IPS-18c (cell line): ENCODE results near the gene TRIM65.

ENCODE experiments used
- H3K4me3 ChIP-seq: 2 replicates; pipeline ENCODE4 v1.7.0; 2013; ENCODE audit warnings: low read depth, mild to moderate bottlenecking, low read length, moderate library complexity; ENCODE audit not compliant: insufficient read depth
- H3K9me3 ChIP-seq: one replicate; pipeline ENCODE4 v1.6.1; 2013; ENCODE audit warnings: mild to moderate bottlenecking, low read length, moderate library complexity; ENCODE audit not compliant: control insufficient read depth, insufficient read depth

TRIM65 gene

DNA sequence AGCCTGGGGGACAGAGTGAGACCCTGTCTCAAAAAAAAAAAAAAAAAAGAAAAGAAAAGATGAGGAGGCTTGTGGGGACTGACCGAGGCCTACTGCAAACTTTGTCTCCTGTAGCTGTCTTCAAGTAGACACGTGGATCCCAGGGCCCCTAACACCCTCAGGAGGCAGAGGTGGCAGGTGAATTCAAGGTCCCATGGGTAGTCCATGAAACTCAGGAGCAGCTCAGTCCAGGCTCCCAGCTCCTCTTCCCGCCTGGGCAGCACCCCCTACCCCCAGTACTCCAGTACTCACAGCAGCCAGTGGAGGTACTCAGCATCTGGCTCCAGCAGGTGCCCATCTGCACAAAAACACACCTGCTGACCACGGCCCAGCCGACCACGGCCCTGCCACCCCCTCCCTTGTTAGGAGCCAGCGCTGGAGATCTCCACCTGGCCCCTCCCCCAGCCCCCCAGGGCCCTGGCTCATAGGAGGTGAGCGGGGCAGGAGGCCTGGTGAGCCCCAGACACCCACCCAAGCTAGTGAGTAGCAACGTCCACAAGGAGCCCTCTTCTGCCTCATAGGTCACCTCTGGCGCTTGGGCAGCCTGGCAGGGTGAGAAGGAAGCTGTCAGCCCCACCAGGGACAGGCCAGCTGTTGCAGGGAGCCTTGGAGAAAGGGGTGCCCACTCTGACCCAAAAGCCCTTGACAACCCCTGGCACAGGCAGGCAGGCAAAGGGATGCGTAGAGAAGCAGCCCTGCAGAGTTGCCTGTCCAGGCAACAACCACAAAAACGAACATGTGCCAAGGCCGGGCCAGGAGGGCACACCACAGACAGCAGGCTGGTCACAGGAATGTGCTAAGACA lies 4.2 kb upstream of the TRIM65 start:
- peaks cover 3% of the 10 kb centered on the region for H3K9me3 ChIP-seq
- no peak overlapping the region for H3K4me3 ChIP-seq

DNA sequence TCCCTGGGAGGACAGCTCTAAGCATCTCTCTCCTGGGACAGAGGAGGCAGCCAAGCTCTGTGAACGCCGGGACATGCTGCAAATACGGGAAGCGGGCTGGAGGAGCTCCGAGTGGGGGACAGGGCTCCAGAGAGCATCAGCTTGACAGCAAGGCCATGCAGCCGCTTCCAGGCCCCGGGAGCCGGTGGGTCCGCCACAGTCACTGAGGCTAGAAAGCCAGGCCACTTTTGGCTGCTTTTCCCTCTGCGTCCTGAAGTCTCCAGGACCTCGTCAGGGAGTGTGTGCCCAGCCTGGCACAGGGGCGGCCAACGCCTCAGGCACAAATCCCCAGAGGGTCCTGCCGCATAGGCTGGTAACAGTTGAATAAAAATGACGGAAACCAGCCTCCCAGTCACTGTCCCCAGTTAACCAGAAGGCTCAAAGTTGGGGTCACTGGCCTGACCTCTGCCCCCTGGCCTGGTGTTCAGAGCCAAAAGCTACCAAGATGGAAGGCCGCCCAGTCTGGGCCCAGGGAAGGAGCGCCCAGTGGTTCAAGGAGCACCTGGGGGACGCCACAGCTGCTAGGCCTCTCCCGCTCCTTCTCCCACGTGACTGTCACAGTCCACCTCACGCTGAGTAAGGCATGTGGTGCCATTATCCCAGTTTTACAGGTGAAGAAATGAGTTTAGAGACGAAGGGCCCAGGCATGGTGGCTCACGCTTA lies 3.2 kb upstream of the TRIM65 start:
- Histone ChIP-seq H3K9me3 (peaks cover 3% of the 10 kb centered on the region), H3K4me3 (no peak overlapping the region)

- Histone ChIP-seq H3K9me3 (peaks cover 3% of the 10 kb centered on the region), H3K4me3 (no peak overlapping the region)
Measured at GRCh38 chr17:75899353-75899752, 2.6 kb upstream of the TRIM65 start.

GRCh38 chr17:75898791-75899190 lies 2.0 kb upstream of the TRIM65 start:
- Histone ChIP-seq H3K9me3 (peaks cover 3% of the 10 kb centered on the region), H3K4me3 (no peak overlapping the region)

DNA sequence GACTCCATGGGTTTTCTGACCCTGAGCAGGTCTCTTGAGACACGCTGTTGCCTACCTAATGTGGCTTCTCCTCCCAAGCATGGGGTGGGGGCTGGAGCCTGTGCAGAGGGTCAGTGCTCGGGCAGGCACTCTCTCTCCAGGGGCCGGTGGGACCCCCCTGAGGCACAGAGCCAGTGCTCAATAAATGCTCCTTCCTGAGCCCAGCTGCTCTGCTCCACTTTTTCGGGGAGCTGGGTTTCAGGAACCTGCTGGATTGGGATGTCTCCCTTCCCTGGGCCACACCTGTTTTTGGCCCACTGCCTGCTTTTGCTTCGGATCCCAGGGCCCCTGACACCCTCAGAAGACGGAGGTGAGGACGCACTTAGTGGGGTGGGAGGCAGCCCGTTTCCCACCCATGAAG lies 1.3 kb upstream of the TRIM65 start:
- Histone ChIP-seq H3K4me3 (no peak overlapping the region; the same call in 1 of the 2 replicates), H3K9me3 (peaks cover 3% of the 10 kb centered on the region)

DNA sequence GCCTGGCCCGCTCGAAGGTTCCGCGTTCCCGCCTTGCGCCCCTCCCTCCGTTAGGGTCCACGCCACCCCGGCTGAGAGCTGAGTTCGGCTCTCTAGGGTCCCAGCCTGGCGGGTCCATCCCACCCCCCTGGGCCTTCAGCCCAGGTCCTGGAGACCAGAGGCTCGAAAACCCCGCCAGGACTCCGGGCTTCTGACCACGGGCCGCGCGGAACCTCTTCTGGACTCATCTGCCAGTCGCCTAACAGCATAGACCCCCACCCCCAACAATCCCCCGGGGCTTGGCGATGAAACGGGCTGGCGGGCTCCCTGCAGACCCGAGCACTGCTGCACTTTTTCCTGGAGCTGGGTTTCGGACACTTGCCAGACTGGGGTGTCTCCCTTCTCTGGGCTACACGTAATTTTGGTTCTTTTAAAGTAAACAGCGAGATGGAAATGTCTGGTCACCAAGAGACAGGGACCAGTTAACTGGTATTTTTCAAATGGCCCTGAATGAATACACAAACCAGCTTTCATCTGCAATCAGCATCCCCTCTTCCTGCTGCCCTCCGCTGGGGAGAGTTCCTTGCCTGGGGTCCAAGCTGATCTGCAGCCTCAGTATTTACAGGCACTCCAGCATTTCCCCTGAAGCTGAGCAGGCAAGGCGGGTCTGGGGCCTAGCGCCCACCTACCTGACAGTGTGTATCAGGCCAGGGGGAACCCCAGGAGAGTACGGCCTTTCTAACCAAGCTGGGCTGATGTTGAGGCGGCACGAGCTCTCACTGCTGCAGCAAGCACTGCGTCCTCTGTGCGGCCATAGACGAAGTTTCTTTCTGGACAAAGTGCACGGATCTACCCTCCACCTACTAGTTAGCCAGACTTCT lies 639 bp upstream of the TRIM65 start:
- H3K9me3 ChIP-seq: peaks cover 3% of the 10 kb centered on the region
- peak overlapping the region; percentile 89; the same call in 1 of the 2 replicates for H3K4me3 ChIP-seq

- Histone ChIP-seq H3K4me3 (peak overlapping the region; percentile 49), H3K9me3 (peaks cover 3% of the 10 kb centered on the region)
Measured at GRCh38 chr17:75895370-75896155, 1.2 kb downstream of the TRIM65 start.

- Histone ChIP-seq H3K4me3 (no peak overlapping the region; the same call in 1 of the 2 replicates), H3K9me3 (peaks cover under 1% of the 10 kb centered on the region)
Measured at GRCh38 chr17:75894049-75894733, 2.6 kb downstream of the TRIM65 start.

GRCh38 chr17:75893305-75894048 lies 3.3 kb downstream of the TRIM65 start:
- Histone ChIP-seq H3K4me3 (no peak overlapping the region), H3K9me3 (no peaks in the 10 kb centered on the region)

- no peaks in the 10 kb centered on the region for H3K9me3 ChIP-seq
- no peak overlapping the region for H3K4me3 ChIP-seq
Measured at GRCh38 chr17:75892556-75893224, 4.1 kb downstream of the TRIM65 start.

DNA sequence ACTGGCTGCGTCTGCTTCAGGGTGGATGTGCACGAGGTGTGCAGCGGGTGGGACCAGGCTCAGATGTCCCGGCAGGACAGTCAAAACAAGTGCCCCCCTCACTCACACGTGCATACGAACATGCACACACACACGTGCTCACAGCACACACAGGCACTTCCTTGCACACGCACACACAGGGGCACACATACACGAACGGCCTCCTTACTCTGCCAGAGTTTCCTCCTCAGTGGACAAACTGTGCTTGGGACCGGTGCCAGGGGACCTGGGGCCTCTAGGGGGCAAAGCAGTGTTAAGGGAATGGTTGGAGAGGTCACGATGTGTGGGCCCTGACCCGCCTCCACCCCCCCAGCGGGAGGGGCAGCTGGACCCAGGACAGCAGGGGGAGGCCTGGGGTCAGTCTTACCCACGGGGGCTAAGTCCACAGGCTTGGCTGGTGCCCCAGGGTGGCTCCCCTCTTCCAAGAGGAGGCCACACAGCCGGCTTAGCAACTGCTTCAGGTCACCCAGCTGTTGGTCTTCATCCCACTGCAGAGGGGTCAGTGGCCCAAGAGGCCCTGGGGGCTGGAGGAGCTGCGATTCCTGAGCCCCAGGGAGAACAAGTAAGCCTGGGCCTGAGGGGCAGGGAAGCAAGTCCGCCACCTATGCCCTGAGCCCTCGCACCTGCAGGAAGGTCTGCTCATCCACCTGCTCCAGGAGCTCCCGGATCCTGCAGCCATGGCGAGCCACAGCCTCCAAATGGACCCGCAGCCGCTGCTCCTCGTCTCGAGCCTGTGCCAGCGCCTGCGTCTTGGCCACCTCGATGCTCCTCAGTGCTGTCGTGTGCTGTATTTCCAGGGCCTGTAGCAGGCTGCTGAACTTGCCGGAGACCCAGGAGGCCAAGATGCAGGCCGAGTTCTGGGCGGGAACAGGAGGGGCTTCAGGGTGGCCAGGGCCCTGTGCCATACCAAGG lies 4.9 kb downstream of the TRIM65 start:
- Histone ChIP-seq H3K9me3 (no peaks in the 10 kb centered on the region), H3K4me3 (no peak overlapping the region)

DNA sequence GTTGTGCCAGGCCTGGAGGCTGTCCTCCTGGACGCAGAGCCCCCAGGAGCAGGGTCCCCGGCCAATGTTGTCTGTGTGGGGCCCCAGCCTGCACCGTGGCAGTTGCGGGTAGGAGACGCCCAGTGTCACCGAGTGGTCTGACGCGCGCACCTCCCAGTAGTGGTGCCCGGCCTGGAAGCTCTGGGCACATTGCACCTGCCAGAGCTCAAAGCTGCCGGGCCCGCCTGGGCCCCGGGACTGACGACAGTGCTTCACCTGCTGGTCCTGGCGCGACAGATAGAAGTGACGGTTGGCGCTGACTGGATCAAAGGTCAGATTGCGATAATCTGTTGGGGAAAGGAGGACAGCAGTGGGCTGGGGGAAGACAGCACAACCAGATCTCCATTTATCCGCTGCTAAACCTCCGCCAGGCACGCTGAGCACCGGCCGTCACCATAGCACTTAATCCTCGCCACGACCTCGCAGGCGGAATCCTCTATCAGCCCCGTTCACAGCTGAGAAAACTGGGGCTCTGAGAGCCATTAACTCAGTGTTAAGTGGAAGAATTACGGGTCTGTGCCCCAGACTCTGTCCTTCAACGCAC lies 5.6 kb downstream of the TRIM65 start:
- H3K9me3 ChIP-seq: no peaks in the 10 kb centered on the region
- H3K4me3 ChIP-seq: no peak overlapping the region

DNA sequence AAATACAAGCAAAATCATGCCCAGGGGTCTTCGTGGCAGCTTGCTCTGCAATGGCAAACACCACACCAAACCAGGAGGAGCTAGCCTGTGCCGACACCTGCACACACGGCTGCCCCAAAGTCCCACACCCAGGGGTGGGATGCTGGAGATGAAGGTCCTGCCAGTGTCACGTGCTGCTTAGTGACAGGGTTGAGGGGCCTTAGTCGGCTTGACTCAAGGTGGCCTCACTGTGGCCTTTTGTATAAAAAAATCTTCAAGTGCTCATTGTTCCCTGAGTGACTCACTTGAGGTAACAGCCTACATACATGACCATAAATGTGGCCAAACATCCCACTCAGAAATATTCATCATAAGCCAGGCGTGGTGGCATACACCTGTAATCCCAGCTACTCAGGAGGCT lies 7.3 kb downstream of the TRIM65 start:
- Histone ChIP-seq H3K9me3 (no peaks in the 10 kb centered on the region), H3K4me3 (no peak overlapping the region)

DNA sequence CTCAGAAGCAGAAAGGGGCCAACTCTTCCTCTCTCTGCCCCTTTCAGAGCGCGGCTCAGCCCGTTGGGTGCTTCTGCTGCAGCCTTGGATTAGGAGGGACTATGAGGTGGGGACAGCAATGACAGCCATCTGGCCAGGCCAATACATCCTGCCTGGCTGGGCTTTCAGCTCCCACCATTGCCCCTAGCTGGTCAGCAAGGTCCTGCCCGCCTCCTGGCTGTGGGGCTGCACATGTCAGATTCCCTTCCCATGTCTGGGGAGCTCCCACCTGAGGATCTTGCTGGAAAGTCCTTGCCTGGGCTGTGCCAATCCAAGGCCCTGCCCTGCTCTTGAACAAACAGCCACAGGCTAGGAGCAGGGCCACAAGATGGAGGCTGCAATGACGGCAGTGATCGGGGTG lies 8.3 kb downstream of the TRIM65 start:
- no peaks in the 10 kb centered on the region for H3K9me3 ChIP-seq
- no peak overlapping the region for H3K4me3 ChIP-seq
